ENCODE measurements around the gene PIP4K2A. TPM values are rescaled to one million over a fixed set of nuclear protein-coding genes. Genes with fewer than 3 reads are reported as not detected.

Gene PIP4K2A
- total RNA-seq, 1 donor from 2014 or later = 17.9 TPM

- H3K4me3 ChIP-seq (ENCODE audit: low read depth, low read length) = no peak overlapping the region
- no peak for DNase-seq (ENCODE audit: low read depth)
- no peak for FAIRE-seq
- H3K36me3 ChIP-seq (ENCODE audit: control insufficient read depth, insufficient read depth, low read length) = no peaks in the 10 kb centered on the region
- no peak for TF ChIP-seq CTCF (IDR thresholded peaks at IDR 0.05; ENCODE audit: insufficient read depth, low read length, severe bottlenecking)
- H3K27me3 ChIP-seq (ENCODE audit: control insufficient read depth, insufficient read depth, low read length) = no peaks in the 10 kb centered on the region
Observed at GRCh38 chr10:22717728-22718127, 3.4 kb upstream of the PIP4K2A start.

- TF ChIP-seq CTCF (IDR thresholded peaks at IDR 0.05; ENCODE audit: insufficient read depth, low read length, severe bottlenecking) = no peak
- Histone ChIP-seq H3K27me3 (ENCODE audit: control insufficient read depth, insufficient read depth, low read length) (no peaks in the 10 kb centered on the region), H3K36me3 (ENCODE audit: control insufficient read depth, insufficient read depth, low read length) (no peaks in the 10 kb centered on the region), H3K4me3 (ENCODE audit: low read depth, low read length) (no peak overlapping the region)
- FAIRE-seq (no peak), DNase-seq (ENCODE audit: low read depth) (no peak)
Observed at GRCh38 chr10:22716943-22717342, 2.6 kb upstream of the PIP4K2A start.

GRCh38 chr10:22715290-22715625 lies 880 bp upstream of the PIP4K2A start:
- FAIRE-seq (no peak), DNase-seq (ENCODE audit: low read depth) (no peak)
- no peak for TF ChIP-seq CTCF (IDR thresholded peaks at IDR 0.05; ENCODE audit: insufficient read depth, low read length, severe bottlenecking)
- Histone ChIP-seq H3K4me3 (ENCODE audit: low read depth, low read length) (no peak overlapping the region), H3K36me3 (ENCODE audit: control insufficient read depth, insufficient read depth, low read length) (no peaks in the 10 kb centered on the region), H3K27me3 (ENCODE audit: control insufficient read depth, insufficient read depth, low read length) (no peaks in the 10 kb centered on the region)

- DNase-seq (ENCODE audit: low read depth) (no peak), FAIRE-seq (no peak)
- Histone ChIP-seq H3K4me3 (ENCODE audit: low read depth, low read length) (peak overlapping the region; percentile 85), H3K27me3 (ENCODE audit: control insufficient read depth, insufficient read depth, low read length) (no peaks in the 10 kb centered on the region), H3K36me3 (ENCODE audit: control insufficient read depth, insufficient read depth, low read length) (no peaks in the 10 kb centered on the region)
- no peak for TF ChIP-seq CTCF (IDR thresholded peaks at IDR 0.05; ENCODE audit: insufficient read depth, low read length, severe bottlenecking)
Observed at GRCh38 chr10:22713853-22714478, 412 bp downstream of the PIP4K2A start.

GRCh38 chr10:22712956-22713852 lies 1.2 kb downstream of the PIP4K2A start:
- DNase-seq (ENCODE audit: low read depth) = no peak

More at GRCh38 chr10:22712956-22713852, 1.2 kb downstream of the PIP4K2A start:
- no peak for TF ChIP-seq CTCF (IDR thresholded peaks at IDR 0.05; ENCODE audit: insufficient read depth, low read length, severe bottlenecking)
- H3K27me3 ChIP-seq (ENCODE audit: control insufficient read depth, insufficient read depth, low read length) = no peaks in the 10 kb centered on the region
- no peak for FAIRE-seq
- no peaks in the 10 kb centered on the region for H3K36me3 ChIP-seq (ENCODE audit: control insufficient read depth, insufficient read depth, low read length)
- peak overlapping the region; percentile 85 for H3K4me3 ChIP-seq (ENCODE audit: low read depth, low read length)

Measured in bronchial epithelial cell (primary cell).